Hepatocyte (in vitro differentiated cells): ENCODE results near the gene NANS. TPM values are rescaled to one million over a fixed set of nuclear protein-coding genes. Genes with fewer than 3 reads are reported as not detected.

Experiments used
- DNase-seq: peaks from one replicate; pipeline ENCODE4 v3.0.0-alpha.2; 2016; ENCODE audit warnings: low spot score
- H2AFZ ChIP-seq: fragments of 200-600 bp; sonication (generic); 2 replicates; pipeline ENCODE4 v1.6.0; 2016; ENCODE audit warnings: antibody characterized with exemption, mild to moderate bottlenecking
- H3K27ac ChIP-seq: fragments of 200-600 bp; sonication (generic); 2 replicates; pipeline ENCODE4 v1.5.1; 2016; ENCODE audit warnings: mild to moderate bottlenecking
- H3K27me3 ChIP-seq: fragments of 200-600 bp; sonication (generic); 2 replicates; pipeline ENCODE4 v1.6.1; 2016
- H3K36me3 ChIP-seq: fragments of 200-600 bp; sonication (generic); replicated peaks from 2 replicates; pipeline ENCODE4 v1.5.1; 2016; ENCODE audit warnings: low read depth; ENCODE audit not compliant: insufficient read depth
- H3K4me1 ChIP-seq: fragments of 200-600 bp; sonication (generic); 2 replicates; pipeline ENCODE4 v1.5.1; 2016; ENCODE audit warnings: mild to moderate bottlenecking, moderate library complexity; ENCODE audit not compliant: insufficient read depth
- H3K4me2 ChIP-seq: fragments of 200-600 bp; sonication (generic); 2 replicates; pipeline ENCODE4 v1.6.0; 2016
- H3K4me3 ChIP-seq: fragments of 200-600 bp; sonication (generic); 2 replicates; pipeline ENCODE4 v1.5.1; 2016; ENCODE audit warnings: mild to moderate bottlenecking
- H3K79me2 ChIP-seq: fragments of 200-600 bp; sonication (generic); 2 replicates; pipeline ENCODE4 v1.6.0; 2017; ENCODE audit warnings: mild to moderate bottlenecking
- H3K9me2 ChIP-seq: fragments of 200-600 bp; sonication (generic); replicated peaks from 2 replicates; pipeline ENCODE4 v1.6.0; 2017; ENCODE audit warnings: mild to moderate bottlenecking; ENCODE audit not compliant: insufficient read depth
- H3K9me3 ChIP-seq: fragments of 200-600 bp; sonication (generic); 2 replicates; pipeline ENCODE4 v1.5.1; 2016; ENCODE audit warnings: low read depth, mild to moderate bottlenecking
- H4K20me1 ChIP-seq: fragments of 200-600 bp; sonication (generic); 2 replicates; pipeline ENCODE4 v1.6.0; 2016; ENCODE audit warnings: mild to moderate bottlenecking; ENCODE audit not compliant: insufficient read depth, poor library complexity, severe bottlenecking
- CTCF ChIP-seq: fragments of 200-600 bp; sonication (generic); IDR thresholded peaks from 2 replicates; pipeline ENCODE4 v1.5.1; 2016; ENCODE audit warnings: antibody characterized with exemption, mild to moderate bottlenecking; ENCODE audit not compliant: poor library complexity
- EZH2 ChIP-seq: fragments of 200-600 bp; sonication (generic); IDR thresholded peaks from 2 replicates; pipeline ENCODE4 v1.6.1; 2016; ENCODE audit warnings: antibody characterized with exemption, mild to moderate bottlenecking, borderline replicate concordance
- EZH2phosphoT487 ChIP-seq: fragments of 200-600 bp; sonication (generic); IDR thresholded peaks from one replicate; pipeline ENCODE4 v1.6.1; 2018; ENCODE audit warnings: antibody characterized with exemption, mild to moderate bottlenecking, low read depth, moderate library complexity; ENCODE audit not compliant: unreplicated experiment, severe bottlenecking
- WGBS: methylation state at CpG from one replicate; pipeline ENCODE4 v1.1.6; 2016; ENCODE audit warnings: low lambda C conversion rate; ENCODE audit errors: missing lambda C conversion rate; 5-methylcytosine and 5-hydroxymethylcytosine counted together
- polyA plus RNA-seq: library from polyadenylated mRNA; unstranded; fragments of >200 nt; fragmentation: Nextera tagmentation; extraction: Ambion mirVana; gene quantifications from 2 replicates; pipeline ENCODE4 v1.2.1, GENCODE V29; 2016
- total RNA-seq: library from RNA; depleted of rRNA; stranded (reverse); fragments of >200 nt; gene quantifications from 2 replicates; pipeline ENCODE4 v1.2.3, GENCODE V29; 2014

NANS gene
- total and polyA plus RNA-seq, 2 experiments from 2014 or later = 62.9 to 88.8 TPM

- 57% methylated on average over 5 of the region's 5 CpGs for WGBS
- H2AFZ ChIP-seq = peak overlapping the region; percentile 92
- peak; percentile 74 for DNase-seq
Observed at GRCh38 chr9:98117984-98118639, 61.6 kb downstream of the NANS start.

GRCh38 chr9:98118640-98119601, 62.4 kb downstream of the NANS start, which contains the start of gene TRIM14:
Gene TRIM14, minus strand, starts transcription at chr9:98119222. Its CDS starts 34 bp downstream, at chr9:98119188.
- Histone ChIP-seq H3K9me3 (no peaks in the 10 kb centered on the region), H3K27me3 (no peaks in the 10 kb centered on the region), H3K79me2 (peaks cover 8% of the 10 kb centered on the region), H2AFZ (peak within 1 kb of the TSS; percentile 92), H3K4me2 (peak within 1 kb of the TSS; percentile 93), H3K4me1 (peaks cover 12% of the 10 kb centered on the region), H3K9me2 (no peaks in the 10 kb centered on the region), H3K36me3 (no peaks in the 10 kb centered on the region), H3K4me3 (peak within 1 kb of the TSS; percentile 82), H4K20me1 (no peaks in the 10 kb centered on the region), H3K27ac (peak within 1 kb of the TSS; percentile 85)
- TF ChIP-seq CTCF (peak; percentile 32), EZH2 (no peak)
- peak; percentile 84 for DNase-seq
- 6% methylated on average over 67 of the region's 71 CpGs for WGBS

More at GRCh38 chr9:98117984-98118639, 61.6 kb downstream of the NANS start:
- Histone ChIP-seq H3K9me2 (no peaks in the 10 kb centered on the region), H3K4me3 (peak overlapping the region; percentile 82), H3K9me3 (no peaks in the 10 kb centered on the region), H4K20me1 (no peaks in the 10 kb centered on the region), H3K36me3 (no peaks in the 10 kb centered on the region), H3K4me1 (peaks cover 12% of the 10 kb centered on the region), H3K79me2 (peaks cover 8% of the 10 kb centered on the region), H3K27ac (peak overlapping the region; percentile 85), H3K4me2 (peak overlapping the region; percentile 93), H3K27me3 (no peaks in the 10 kb centered on the region)
- no peak for TF ChIP-seq EZH2phosphoT487
- no peak for TF ChIP-seq EZH2
- TF ChIP-seq CTCF = no peak

GRCh38 chr9:98120476-98120875, 63.9 kb downstream of the NANS start:
- Histone ChIP-seq H3K36me3 (no peaks in the 10 kb centered on the region), H3K4me2 (peak overlapping the region; percentile 27), H2AFZ (no peak overlapping the region), H3K9me3 (no peaks in the 10 kb centered on the region), H3K4me3 (no peak overlapping the region), H3K27ac (peak overlapping the region; percentile 65), H3K4me1 (peaks cover 12% of the 10 kb centered on the region), H3K9me2 (no peaks in the 10 kb centered on the region), H3K27me3 (no peaks in the 10 kb centered on the region), H3K79me2 (peaks cover 8% of the 10 kb centered on the region), H4K20me1 (no peaks in the 10 kb centered on the region)
- TF ChIP-seq EZH2phosphoT487 (no peak), EZH2 (no peak), CTCF (no peak)
- DNase-seq = peak; percentile 54
- WGBS = 85% methylated on average over 3 of the region's 3 CpGs
